ENCODE results near the gene HS2ST1.

HS2ST1 gene

DNA sequence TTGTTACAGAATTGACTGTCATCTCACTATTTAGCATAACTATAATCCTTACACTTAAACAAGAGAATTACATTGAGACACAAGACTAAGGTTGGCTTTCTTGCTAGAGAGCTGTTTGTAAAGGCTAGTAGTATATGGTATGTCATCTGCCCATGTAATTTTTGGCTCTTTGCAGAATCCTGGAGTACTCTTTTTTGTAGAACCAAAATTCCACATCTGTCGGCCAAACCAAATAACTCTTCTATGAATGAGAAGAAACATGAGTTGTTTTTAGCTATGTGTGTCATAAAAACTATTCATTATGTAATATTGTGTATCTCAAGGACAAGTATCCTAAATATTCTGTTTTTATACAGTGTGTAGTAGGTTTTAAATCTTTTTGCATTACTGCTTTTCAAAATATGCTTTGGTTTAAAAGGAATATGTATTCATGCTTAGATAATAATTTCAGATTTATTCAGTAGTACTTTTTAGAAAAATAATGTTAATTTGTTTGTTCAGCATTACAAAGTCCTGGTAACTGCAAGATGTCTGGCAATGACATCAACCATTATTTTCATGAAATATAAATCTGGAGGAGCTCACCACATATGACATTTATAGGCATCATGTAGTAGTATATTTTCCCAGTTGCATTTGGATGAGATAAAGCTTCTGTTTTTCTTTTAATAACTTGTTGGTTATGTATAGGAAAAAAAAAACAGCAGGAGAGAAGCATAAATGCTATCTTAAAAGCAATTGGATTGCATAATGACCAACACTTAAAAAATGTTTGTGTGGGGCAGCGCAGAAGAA lies 159.8 kb downstream of the HS2ST1 start:
- DNase-seq = no peak

DNA sequence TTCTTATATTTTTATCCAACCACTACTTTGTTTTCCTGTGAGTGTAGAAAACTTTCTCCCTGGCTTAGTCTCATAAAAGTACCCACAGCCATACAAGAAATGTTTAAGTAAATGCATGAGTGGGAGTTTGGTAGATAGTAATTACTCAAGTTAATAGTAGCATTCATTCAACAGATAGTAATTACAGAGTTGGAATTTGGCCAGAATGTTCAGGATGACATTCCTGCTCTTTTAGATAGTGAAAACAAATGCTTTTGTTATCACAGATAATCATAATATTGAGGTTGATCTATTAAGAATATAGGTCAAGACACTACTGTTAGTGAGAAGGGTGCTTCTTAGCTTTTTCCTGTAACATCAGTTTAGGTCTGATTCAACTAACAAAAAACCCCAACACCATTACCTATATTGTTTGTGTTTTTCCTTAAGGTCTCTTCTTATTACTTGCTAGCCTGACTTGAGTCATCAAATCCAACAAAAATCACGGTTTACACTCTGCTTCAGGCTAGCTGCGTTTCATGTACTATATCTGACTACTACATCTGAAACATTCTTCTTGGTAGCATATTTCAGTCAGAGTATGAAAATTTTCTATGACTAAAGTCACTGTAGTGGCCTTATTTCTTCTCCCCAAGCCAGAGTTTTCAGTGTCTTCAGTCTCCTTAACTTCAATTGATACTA lies 163.7 kb downstream of the HS2ST1 start:
- DNase-seq = no peak

- DNase-seq = peak; percentile 95
Measured at GRCh38 chr1:87084244-87084836, 169.9 kb downstream of the HS2ST1 start.

- DNase-seq = no peak
Measured at GRCh38 chr1:87086120-87086519, 171.7 kb downstream of the HS2ST1 start.

- DNase-seq = no peak
Measured at GRCh38 chr1:87089070-87089736, 174.8 kb downstream of the HS2ST1 start.

DNA sequence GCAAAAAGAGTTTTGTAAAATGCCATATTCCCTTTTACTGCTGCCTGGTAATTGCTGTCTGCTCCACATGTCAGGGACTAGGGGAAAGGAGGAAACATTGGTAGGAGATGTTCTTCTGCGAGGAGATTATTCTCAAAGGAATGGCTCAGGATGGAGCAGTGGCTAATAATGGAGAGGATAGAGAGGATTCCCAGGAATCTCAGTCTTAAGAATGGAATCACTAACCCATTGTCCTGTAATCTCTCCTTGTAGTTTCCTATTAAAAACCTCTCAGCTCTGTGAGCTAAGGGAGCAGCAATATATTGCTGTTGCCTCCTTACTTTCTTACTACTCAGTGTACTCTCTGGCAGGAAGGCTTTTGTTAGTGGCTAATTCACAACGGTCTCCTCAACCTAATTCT lies 175.4 kb downstream of the HS2ST1 start:
- DNase-seq = no peak

DNA sequence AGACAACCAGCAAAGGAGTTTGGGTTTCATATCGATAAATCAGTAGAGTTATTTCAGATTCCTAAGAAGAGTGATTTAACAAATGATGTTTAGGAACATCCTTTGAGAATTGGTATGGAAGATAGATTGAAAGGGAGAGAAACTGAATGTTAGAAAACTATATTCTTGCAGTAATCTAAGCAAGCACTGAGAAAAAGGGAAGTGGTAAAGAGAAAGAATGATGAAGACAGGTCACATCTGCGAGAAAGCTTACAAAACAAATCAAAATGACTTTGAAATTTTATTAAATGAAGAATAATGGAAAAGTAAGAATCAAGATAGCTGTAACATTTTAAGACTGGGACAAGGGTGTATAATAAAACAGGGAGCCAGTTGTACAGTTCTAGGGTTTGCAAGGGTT lies 177.0 kb downstream of the HS2ST1 start:
- no peak for DNase-seq

- DNase-seq = no peak
Measured at GRCh38 chr1:87092846-87093245, 178.4 kb downstream of the HS2ST1 start.

GRCh38 chr1:87093286-87093685 lies 178.9 kb downstream of the HS2ST1 start:
- no peak for DNase-seq

DNA sequence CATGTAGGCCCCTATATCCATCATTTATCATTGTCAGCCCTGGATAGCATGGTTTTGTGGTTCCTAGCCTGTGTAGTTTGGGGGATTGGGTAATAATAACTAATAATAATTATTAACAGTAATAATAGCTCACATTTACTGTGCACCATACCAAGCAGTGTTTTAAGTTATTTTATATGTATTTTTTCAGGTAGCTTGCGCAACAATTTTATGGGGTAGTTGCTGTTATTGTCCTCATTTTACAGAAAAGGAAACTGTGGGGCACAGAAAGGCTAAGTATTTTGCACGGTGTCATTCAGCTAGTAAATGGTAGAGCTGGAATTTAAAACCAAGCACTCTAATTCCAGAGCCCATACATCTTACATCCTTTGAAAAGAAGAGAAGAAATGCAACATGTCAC lies 179.8 kb downstream of the HS2ST1 start:
- no peak for DNase-seq

DNA sequence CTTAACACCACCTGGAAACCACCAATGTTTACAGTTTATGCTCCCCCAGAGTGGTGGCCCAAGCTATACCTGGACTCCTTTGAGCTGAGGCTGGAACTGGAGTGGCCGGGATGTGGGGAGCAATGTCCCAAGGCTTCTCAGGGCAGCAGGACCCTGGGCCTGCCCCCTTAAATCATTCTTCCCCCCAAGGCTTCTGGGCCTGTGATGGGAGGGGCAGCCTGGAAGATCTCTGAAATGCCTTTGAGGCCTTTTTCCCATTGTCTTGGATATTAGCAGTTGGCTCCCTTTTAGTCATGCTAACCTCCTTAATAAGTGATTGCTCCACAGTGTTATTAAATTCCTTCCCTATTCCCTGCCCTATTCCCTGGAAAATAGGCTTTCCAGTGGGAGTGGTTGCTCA lies 185.8 kb downstream of the HS2ST1 start:
- no peak for DNase-seq

DNA sequence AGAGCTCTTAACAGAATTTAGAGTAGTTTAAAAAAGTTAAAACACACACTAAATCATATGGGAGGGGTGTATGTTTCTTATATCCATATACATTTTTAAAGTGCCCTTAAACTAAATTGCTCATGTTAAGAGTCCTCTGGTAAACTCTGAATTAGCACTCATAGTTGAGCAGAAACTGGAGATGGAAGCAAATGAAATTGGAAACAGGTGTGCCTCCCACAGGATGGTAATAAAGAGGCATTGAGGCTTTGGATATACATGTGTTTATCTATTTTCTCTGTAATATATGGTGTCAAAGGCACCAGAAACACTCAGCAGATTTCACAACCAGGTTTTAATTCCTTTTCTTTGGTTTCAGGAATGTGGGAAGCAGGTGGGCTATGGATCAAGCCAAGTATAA lies 188.6 kb downstream of the HS2ST1 start:
- DNase-seq = peak; percentile 79

- no peak for DNase-seq
Measured at GRCh38 chr1:87104140-87104539, 189.7 kb downstream of the HS2ST1 start.

DNA sequence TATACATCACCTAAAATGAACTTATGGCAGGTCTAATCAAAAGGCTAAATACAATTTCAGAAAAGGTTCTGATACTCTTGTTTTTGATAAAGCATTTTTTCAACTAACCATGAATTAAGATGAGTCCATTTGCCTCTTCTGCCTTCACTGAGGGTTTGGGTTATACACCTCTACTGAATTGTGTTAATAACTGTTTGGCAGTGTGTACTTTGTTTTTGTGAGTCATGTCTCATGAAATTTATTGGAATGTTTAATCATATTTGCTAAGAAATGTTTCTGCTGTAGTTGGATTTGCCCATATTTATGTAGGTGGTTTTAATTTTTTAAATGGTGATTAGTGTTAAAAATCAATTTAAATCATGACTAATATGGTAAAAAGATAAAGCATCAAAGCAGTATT lies 190.5 kb downstream of the HS2ST1 start:
- no peak for DNase-seq

- no peak for DNase-seq
Measured at GRCh38 chr1:87106144-87106543, 191.7 kb downstream of the HS2ST1 start.

- no peak for DNase-seq
Measured at GRCh38 chr1:87106867-87107266, 192.4 kb downstream of the HS2ST1 start.

GRCh38 chr1:87108228-87108627 lies 193.8 kb downstream of the HS2ST1 start:
- peak; percentile 26 for DNase-seq

- DNase-seq = no peak
Measured at GRCh38 chr1:87108814-87109411, 194.5 kb downstream of the HS2ST1 start.

GRCh38 chr1:87111659-87112371 lies 197.4 kb downstream of the HS2ST1 start:
- DNase-seq = no peak

DNA sequence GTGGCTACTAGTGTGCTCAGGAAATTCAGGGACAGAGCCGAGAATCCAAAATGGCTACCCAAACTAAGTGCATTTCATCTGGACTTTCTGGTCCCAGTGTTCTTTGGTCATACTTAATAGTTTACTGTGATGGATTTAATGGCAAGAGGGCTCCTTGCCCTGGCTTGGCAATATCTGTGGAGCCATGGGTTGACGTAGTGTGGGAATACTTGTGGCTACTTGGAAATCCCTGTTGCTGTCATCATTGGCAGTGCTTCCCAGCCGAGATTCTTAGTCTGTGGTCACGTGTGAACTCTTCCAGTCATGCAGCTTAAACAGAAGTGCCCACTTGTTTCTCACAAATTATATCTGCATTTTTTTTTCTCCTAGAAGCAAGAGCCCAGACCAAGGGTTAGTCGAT lies 198.9 kb downstream of the HS2ST1 start:
- DNase-seq = no peak

DNA sequence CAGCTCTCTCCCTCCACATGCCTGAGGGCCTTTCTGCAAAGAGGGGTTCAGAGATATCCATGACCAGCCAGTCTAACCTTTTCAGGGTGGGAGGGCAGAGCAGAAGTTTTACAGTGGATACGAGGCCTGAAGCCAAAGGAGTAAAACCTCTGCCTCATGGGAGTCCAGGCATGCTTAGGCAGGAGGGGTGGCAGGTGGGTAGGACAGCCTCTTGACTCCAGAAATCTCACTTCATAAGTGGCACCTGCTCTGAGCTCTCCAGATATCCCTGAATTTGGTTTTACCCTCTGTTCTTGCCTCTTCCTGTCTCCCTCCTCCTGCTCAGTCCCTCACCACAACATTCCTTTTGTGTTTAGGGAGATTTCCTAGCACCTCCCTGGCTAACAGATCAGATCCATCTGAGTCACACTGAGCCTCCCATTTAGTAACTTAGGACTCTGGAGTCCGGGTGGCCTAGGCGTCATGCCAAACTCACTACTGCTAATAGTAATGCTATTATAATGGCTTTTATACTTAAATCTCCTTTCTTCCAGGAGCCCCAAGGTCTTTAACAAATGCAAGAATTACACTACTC lies 201.0 kb downstream of the HS2ST1 start:
- no peak for DNase-seq

GRCh38 chr1:87115891-87116290 lies 201.5 kb downstream of the HS2ST1 start:
- no peak for DNase-seq

Measured in NCI-H510A treated with DMSO at 0.1 percent for 48 hours (cell line).